IPS-NIHi7 (cell line): ENCODE results near the gene TPSAB1.
"Not testable (repeated sequence)": the region's sequence is repeated elsewhere in the genome, so short reads cannot be mapped to it uniquely, and the experiment has no call there.

Experiments
- DNase-seq: peaks from one replicate; pipeline ENCODE4 v3.0.0; 2012; ENCODE audit warnings: mixed read lengths; ENCODE audit errors: extremely low spot score

TPSAB1 gene

DNA sequence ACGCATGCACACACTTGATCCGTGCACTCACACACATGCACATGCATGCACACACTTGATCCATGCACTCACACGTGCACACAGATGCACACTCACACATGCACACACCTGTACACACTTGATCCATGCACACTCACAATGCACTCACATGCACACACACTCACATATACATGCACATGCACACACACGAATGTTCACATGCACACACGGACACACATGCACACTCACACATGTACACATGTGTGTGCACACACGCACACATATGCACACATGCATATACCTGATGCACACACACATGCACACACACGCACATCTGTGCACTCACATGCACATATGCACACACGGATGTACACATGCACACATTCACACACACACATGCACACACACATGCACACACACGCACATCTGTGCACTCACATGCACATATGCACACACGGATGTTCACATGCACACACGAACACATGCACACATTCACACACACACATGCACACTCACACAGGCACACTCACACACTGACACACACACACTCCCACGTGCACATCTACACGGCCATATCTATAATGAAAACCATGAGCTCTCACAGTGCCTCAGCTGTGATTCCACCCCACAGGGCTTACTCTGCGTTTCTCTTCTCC, 7.5 kb downstream of the TPSAB1 start:
- DNase-seq = not testable (repeated sequence)

DNA sequence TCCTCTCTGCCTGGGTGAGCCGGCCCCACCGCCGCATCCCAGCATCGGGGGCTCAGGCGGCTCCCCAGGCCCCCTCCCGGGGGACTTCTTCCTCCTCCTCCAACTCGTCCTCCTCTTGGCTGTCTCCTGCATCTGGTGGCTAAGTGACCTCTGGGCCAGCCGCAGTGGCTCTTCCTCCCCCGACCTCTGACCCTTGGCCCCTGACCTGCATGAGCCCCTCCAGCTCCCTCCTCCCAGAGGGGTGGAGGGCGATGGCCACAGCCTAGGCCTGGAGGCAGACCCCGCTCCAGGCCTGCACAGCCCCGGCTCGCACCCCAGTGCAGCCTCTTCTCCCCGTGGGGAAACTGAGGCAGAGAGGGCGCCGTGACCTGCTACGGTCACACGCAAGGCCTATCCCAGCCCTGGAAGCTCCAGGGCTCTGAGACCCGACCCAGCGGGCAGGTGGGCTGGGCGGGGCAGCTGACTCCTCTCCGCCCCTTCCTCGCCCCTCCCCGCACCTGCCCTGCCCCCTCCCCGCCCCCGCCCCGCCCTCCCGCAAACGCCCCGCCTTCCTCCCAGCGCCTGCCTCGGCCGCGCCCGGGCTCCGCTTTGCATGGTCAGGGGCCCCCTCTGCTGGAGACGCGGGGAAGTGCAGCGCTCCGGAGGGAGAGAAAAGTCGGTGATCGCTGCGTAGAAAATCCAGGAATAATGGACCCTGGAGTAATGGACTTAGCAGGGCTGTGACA, 8.7 kb downstream of the TPSAB1 start:
- not testable (repeated sequence) for DNase-seq

DNA sequence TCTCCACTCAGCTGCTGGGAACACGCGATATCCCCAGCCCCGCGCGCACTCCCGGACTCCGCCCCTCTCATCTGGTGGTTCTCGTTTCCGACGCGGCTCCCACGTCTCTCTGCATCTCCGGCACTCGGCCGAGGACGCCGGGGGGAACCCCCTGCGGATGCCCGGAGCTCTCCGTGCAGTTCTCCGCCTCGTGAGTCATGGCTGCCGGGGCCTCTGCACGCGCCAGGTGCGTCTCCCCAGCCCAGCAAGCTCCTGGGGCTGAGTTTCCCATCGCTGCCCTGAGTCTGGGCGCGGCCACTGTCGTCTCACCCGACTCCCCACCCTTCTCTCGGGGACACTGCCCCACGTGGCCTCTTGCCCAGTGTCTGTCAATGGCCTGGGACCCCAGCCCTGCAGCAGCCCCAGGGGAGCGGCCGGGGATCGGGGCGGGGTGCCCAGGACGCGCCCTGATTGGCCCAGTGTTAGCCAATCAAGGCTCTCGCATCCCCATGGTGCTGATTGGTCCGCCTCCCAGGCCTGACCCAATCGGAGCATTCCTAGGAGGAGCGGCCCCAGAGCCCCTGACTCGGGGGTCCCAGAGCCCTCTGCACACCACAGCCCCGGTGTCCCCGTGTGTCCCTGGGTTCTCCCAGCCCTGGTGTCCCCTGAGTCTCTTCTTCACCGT, 13.3 kb downstream of the TPSAB1 start:
- DNase-seq = not testable (repeated sequence)

DNA sequence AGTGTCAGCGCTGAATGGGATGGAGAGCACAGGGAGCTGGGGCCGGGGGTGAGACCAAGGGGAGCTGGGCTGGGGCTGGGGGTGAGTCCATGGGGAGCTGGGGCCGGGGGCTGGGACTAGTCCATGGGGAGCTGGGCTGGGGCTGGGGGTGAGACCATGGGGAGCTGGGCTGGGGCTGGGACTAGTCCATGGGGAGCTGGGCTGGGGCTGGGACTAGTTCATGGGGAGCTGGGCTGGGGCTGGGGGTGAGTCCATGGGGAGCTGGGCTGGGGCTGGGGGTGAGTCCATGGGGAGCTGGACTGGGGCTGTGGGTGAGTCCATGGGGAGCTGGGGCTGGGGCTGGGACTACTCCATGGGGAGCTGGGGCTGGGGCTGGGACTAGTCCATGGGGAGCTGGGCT, 14.3 kb downstream of the TPSAB1 start:
- not testable (repeated sequence) for DNase-seq

DNA sequence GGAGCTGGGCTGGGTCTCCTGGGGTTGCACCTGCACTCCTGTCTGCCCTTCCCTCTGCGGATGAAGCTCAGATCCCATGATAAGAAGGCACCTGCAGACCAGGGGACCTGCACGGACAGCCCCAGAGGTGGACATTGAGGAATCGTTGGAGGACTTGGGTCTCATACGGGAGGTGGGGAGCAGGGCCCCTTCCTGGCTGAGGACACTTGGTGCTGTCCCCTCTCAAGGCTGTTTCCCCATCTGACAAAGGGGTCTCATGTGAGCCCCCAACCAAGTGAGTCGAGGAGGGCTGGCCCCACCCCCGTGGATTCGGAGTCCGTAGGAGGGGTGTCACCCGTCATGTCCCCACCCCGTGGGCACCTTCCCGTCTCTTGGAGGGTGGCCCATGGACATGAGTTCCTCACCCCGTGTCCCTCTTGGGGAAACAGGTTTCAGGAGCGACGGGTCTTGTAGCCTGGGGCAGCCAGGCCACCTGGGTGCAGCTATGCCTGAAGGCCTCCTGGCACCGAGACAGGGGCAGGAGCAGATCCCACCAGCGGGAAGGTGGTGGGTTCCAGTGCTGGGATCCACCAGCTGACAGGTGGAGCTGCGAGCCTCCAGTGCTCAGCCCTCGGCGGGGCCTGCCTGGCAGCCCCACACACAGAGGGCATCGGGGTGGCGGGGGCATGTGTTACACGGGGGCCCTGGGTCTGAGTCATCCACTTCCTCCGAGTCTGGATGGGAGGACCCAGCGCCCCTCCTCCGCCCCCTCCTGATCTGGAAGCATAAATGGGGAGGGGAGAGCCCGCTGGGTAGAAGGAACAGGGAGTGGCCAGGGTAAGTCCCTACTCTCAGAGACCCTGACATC, 15.0 kb downstream of the TPSAB1 start, which contains the start of gene TPSD1:
Gene TPSD1, plus strand, starts transcription at position 794 of the 847 bp plus-strand sequence. CDS start 212 bp downstream, outside the sequence.
- not testable (repeated sequence) for DNase-seq

DNA sequence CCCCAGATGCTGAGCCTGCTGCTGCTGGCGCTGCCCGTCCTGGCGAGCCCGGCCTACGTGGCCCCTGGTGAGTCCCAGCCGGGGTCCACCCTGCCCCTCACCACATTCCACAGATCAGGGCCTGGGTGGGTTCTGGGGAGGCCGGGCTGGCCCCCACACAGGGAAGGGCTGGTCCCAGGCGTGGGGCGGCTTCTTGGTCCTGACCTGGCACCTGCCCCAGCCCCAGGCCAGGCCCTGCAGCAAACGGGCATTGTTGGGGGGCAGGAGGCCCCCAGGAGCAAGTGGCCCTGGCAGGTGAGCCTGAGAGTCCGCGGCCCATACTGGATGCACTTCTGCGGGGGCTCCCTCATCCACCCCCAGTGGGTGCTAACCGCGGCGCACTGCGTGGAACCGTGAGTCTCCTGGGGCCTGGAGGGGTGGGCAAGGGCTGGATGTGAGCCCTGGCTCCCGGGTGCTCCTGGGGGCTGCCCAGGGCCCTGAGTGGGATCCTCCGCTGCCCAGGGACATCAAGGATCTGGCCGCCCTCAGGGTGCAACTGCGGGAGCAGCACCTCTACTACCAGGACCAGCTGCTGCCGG, 15.9 kb downstream of the TPSAB1 start:
- DNase-seq = not testable (repeated sequence)

DNA sequence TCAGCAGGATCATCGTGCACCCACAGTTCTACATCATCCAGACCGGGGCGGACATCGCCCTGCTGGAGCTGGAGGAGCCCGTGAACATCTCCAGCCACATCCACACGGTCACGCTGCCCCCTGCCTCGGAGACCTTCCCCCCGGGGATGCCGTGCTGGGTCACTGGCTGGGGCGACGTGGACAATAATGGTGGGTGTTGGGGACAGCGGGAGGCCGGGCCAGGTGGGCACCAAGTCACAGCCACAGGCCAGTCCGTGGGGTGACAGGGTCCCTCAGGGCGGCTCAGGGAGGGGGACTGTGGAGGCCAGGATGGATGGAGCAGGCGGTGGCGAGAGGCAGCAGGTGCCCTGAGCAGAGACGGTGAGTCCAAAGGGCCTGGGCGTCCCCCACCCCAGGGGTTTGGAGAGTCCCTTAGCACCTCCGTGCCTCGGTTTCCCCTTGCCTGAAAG, 16.4 kb downstream of the TPSAB1 start:
- peak; percentile 5 for DNase-seq

DNA sequence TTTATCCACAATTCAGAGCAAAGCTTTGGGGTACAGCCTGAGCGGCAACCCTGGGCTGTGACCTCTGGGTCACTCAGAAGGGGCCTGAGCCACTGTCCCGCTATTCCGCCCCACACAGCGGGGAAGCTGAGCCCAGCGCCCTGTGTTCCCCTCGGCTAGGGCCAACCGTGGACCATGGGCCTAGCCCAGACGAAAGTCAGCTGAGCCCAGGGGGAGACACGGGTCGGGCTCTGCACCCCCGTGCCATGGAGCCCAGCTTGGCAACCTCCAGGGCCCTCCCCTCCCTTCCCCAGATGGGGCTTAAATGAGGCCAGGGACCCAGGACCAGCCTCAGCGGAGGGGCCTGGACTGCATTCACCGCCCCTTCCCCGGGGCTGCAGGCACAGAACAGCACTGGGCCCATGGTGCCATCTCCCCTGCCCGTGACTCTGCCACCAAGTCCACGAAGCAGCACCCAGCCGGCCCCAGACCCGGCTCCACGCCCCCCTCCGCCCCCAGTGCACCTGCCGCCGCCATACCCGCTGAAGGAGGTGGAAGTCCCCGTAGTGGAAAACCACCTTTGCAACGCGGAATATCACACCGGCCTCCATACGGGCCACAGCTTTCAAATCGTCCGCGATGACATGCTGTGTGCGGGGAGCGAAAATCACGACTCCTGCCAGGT, 17.2 kb downstream of the TPSAB1 start:
- DNase-seq = peak; percentile 10

DNA sequence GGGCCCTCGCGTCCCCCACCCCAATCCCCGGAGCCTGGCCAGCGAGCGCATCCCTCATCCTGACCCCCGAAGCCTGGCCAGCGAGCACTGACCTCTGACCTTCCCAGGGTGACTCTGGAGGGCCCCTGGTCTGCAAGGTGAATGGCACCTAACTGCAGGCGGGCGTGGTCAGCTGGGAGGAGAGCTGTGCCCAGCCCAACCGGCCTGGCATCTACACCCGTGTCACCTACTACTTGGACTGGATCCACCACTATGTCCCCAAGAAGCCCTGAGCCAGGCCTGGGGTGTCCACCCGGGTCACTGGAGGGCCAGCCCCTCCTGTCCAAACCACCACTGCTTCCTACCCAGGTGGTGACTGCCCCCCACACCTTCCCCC, 17.7 kb downstream of the TPSAB1 start:
- no peak for DNase-seq

DNA sequence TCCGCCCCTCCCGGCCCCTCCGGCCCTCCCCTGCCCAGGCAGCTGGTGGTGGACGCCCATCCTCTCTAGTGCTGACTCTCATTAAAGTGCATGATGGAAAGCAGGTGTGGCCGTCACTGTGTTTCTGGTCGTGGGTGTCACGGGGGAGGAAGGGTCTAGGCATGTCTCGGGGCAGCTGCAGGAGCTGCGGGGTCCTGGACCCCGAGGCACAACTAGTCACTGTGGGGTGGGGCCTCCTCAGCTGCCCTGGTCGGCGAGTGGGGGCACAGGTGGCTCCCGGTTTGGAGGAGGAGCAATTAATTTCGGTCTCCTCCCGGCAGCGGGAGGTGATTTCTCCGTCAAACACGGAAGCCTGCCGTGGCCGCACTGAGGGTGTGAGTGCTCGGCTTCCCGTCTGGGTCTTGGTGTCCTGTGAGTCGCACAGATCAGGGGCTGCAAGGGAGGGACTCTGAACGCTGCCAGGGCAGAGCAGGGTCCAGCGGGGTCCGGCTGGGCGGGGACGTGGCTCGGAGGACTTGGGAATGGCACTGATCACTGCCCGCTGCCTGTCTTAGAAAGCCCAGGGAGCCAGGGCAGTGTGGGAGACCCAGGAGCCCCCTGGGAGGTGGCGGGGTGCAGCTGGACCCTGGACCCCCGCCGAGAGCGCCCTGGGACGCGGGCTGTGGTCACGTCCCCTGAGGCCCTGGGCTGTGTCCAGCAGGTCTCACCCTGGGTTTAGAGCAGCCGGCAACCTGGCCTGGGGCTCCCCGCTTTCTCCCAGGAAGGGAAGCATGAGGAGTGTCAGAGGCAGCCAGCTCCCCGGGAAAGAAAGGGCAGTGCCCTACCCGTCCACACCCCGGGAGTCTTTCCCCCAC, 18.6 kb downstream of the TPSAB1 start:
- DNase-seq = peak; percentile 27

DNA sequence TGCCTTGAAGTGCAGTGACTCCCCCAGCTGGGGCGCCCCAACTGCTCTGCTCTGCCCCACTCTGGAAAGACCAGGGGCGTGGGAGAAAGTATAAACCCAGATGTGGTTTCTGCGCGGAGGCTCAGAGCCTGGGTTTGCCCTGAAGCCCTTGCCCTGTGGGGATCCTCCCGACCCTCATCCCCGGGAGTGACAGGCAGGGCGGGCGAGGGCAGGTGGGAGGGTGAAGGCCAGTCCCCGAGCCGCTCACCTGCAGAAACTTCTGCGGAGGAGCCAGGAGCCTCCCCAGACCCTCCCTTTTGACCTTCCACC, 19.2 kb downstream of the TPSAB1 start:
- DNase-seq = no peak

DNA sequence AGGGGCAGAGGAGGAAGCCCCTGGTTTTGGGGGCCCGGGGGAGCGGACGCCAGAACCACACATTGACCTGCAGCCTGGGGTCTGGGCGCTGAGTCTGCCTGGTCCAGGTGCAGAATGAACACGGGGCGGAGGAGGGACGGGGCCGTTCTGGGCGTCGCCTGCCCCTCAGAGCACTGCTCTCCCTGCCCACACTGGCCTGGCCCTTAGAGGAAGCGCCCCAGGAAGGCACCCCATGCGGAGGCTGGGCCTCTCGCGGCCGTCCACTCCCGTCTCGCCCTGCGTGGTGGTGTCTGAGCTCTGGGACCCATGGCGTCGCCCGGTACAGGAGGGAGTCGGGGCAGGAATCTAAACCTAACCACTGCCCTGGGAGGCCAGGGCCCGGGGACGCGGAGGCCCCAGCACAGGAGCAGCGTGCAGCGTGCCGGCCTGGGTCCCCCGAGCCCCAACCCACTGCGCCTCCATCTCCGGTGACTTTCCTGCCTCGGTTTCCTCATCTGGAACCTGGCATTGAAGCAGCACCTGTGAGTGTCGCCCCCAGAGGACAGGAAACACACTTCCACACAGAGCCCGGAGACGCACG, 19.7 kb downstream of the TPSAB1 start:
- no peak for DNase-seq

DNA sequence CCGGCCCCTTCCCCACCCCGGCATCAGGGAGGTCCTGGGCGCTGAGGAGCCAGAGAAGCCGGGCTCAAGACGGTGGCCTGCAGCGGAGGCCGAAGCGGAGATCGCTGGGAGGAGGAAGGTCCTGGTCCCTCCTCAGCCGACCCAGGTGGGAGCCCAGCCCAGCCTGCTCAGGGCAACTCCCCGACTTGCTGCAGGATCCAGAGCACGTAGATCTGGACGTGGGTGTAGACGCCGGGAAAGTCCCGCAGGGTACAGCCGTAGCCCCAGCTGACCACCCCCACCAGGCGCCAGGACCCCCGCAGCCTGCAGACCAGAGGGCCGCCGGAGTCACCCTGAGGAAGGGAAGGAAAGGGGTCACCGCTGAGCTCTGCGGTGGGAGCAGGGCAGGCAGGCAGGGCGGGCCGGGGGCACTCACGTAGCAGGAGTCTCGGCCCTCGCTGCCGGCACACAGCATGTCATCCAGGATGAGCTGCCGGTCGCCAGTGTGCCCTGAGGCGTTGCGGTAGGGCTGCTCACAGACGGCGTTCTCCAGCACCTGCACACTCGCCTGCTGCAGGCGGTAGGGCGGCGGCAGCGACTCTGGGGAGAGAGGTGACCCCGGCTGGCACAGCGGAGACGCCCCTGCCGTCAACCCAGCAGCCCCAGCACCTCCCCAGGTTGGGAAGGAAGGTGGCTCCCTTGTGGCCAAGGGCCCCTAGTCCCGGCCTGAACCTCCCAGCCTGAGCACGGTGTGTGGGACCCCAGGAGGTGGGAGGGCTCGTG, 20.8 kb downstream of the TPSAB1 start:
- DNase-seq = no peak

DNA sequence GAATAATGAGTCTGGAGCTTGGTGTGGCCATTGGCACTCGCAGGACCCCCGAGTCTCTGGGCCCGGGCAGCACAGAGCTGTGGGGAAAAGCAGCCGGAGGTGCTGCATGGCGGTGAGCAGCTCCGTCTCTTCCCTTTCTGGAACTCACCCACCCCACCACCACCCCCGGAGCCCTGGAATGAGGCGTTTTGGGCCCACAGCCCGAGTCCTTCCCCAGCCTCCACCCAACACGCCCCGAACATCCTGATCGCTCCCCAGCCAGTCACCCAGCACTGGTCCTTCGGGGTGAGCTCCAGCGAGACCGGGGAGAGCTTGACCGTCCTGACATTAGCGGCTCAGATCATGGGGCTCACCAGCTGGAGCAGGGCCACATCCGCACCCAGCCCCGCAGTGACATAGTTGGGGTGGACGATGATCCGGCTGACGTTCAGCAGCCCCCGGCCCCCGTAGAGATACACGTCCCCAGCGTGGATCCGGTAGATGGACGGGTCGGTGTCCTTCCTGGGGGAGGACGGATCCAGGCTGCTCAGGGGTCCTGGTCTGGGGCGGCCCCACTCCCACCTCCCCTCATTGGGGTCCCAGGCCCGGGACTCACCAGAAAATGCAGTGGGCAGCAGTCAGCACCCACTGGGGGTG, 21.8 kb downstream of the TPSAB1 start:
- DNase-seq = no peak

DNA sequence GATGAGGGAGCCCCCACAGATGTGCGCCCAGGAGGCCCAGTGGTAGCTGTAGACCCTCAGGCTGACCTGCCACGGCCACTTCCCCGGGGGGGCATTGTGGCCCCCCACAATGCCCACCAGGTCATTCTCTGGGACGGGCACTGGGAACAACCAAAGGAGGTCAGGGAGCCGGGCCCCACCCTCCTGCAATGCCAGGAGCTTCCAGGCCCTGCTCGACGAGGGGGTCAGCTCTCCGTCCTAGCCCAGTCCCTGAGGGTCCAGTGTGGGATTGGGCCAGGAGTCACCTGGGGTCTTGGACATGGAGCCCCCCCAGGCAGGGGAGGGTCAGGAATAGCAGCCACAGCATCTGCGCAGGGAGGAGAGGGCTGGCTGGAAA, 22.3 kb downstream of the TPSAB1 start:
- DNase-seq = no peak

DNA sequence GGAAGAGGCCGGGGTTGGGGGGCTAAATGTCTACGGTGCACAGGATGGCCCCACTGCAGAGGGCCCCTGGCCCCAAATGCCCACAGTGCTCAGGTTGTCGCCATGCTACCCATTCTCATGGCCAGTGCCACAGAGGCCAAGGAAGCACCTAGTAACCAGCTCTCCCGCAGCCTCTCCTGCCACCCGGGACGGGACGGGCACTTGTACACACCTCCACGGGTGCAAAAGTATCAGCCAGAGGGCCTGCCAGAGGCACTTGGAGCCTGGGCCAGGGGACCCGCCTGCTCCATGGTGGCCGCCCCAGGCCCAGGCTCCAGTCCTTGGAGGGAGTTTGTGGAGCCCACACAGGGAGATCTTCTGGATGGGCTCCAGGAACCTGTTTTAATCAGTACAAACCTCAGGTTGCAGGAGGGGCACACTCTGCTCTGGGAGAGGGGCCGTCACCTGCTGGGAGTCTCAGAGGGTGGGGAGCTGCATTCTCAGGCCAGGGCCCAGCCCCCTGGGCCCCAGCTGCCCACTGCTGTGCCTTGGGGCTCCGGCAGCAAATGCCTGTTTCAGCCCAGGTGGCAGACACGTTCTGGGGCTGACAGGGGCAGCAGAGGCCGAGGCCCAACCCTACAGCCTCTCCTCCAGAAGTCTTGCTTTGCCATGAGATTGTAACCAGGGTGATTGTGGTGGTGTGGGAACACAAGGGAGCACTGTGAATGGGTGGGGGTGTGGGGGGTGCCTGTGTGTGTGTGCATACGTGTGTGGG, 23.3 kb downstream of the TPSAB1 start:
- no peak for DNase-seq

DNA sequence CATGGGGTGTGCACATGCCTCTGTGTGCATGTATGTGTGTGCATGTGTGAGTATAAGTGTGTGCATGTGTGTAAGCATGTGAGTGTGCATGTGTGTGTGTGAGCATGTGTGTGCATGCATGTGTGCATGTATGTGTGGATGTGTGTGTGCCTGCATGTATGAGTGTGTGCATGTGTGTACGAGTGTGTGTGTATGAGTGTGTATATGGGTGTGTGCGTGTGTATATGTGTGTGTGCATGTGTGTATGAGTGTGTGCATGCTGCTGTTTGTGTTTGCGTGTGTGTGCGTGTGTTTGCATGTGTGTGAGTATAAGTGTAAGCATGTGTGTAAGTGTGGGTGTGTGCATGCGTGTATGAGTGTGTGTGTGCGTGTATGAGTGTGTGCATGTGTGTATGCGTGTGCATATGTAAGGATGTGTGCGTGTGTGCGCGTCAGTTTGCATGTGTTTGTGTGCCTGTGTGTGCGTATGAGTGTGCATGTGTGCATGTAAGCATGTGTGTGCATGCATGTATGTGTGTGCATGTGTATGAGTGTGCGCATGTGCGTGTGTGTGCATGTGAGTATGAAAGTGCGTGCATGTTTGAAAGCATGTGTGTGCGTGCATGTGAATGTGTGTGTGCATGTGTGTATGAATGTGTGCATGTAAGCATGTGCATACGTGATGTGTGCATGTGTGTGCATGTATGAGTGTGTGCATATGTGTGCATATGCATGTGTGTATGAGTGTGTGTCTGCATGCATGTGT, 24.0 kb downstream of the TPSAB1 start:
- no peak for DNase-seq
